Measurements from ENCODE around the gene ARHGAP26. TPM values are rescaled to one million over a fixed set of nuclear protein-coding genes. Genes with fewer than 3 reads are reported as not detected.

ARHGAP26 gene
- total RNA-seq, 3 donors from 2014 or later: 9.1 to 11.7 (median 9.7) TPM

DNA sequence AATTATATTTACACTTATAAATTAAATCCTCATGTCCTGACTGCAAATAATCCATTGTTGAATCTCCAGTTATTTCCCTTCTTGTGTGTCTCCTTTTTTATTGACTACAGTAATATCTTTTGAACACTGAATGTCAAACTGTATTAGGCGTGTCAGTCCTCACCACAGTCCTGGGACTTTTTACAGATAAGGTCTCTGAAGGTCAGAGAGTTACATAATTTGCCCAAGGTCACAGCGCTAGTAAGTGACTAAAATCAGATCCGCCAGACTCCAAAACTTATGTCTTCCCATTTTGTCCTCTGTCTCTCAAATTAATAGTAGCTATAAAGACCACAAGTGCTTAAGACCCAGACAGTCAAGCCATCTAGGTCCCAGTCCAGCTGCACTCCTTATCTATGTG lies 359.0 kb downstream of the ARHGAP26 start:
- DNase-seq (no peak), ATAC-seq (no peak)
- Mint-ChIP-seq H3K9me3 (no peaks in the 10 kb centered on the region), H3K4me1 (ENCODE audit: low read depth) (peaks cover 1% of the 10 kb centered on the region), H3K4me3 (no peak overlapping the region), H3K36me3 (ENCODE audit: insufficient read depth) (peaks cover 8% of the 10 kb centered on the region), H3K27me3 (ENCODE audit: low read depth) (no peaks in the 10 kb centered on the region)

- no peaks in the 10 kb centered on the region for H3K27me3 Mint-ChIP-seq (ENCODE audit: low read depth)
- no peak for ATAC-seq
These were observed 359.9 kb downstream of the ARHGAP26 start for GRCh38 chr5:143129910-143130612.

DNA sequence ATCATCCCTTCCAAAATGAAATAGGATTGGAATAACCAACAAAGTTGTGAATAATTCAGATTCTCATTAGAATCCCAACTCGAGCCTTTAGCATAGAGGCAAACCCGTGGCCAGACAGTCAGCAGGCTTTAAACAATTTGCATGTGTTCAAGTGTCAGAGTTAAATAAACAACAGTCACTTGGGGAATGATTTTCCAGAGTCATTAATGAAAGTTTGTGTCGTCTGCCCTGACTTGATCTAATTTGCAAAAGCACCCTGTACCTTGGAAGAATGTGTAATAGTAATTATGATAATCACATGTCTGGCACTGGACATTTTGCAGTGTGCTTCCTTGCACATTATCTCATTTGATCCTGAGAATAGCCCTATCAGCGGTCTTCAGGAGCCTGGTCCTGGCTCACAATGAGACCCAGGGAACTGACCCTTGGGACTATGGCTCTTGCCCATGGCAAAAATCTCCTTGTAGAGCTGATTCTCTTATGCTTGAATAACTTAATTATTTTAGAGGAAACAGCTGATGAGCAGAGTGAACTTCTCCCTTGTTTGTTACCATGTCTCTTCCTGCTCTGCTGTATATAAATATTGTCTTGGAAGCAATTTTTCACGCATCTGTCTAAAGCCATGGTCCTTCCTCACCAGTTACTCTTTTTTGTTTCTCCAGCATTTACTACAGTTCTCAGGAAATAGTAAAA lies 360.6 kb downstream of the ARHGAP26 start:
- no peak overlapping the region for H3K4me3 Mint-ChIP-seq
- no peaks in the 10 kb centered on the region for H3K4me1 Mint-ChIP-seq (ENCODE audit: low read depth)
- DNase-seq (no peak), ATAC-seq (no peak)
- no peaks in the 10 kb centered on the region for H3K9me3 Mint-ChIP-seq
- H3K27me3 Mint-ChIP-seq (ENCODE audit: low read depth): no peaks in the 10 kb centered on the region
- peaks cover 7% of the 10 kb centered on the region for H3K36me3 Mint-ChIP-seq (ENCODE audit: insufficient read depth)

More at GRCh38 chr5:143129910-143130612, 359.9 kb downstream of the ARHGAP26 start:
- H3K4me3 Mint-ChIP-seq: no peak overlapping the region
- H3K9me3 Mint-ChIP-seq: no peaks in the 10 kb centered on the region
- peaks cover 8% of the 10 kb centered on the region for H3K36me3 Mint-ChIP-seq (ENCODE audit: insufficient read depth)
- peaks cover 1% of the 10 kb centered on the region for H3K4me1 Mint-ChIP-seq (ENCODE audit: low read depth)
- DNase-seq: no peak

DNA sequence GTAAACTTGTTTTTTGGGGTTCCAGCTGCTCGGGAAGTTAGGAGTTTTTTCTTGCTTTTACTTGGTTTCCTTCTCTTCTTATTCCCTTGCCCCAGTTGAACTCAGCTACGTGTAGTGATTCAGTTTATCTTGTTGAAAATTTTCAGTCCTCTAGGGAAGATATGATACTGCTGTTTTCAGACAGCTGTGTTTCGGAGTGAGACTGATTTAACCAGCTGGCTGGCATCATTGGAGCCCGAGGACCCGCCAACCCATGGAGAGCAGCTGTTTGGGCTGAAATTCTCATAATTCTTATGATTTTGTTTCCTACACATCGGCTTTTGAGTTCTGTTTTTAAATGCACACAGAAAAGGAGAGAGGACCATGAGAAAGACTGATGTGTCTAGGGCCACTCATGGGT lies 361.8 kb downstream of the ARHGAP26 start:
- Mint-ChIP-seq H3K36me3 (ENCODE audit: insufficient read depth) (peaks cover 10% of the 10 kb centered on the region), H3K4me3 (no peak overlapping the region), H3K4me1 (ENCODE audit: low read depth) (no peaks in the 10 kb centered on the region), H3K9me3 (no peaks in the 10 kb centered on the region), H3K27me3 (ENCODE audit: low read depth) (no peaks in the 10 kb centered on the region)
- no peak for DNase-seq
- no peak for ATAC-seq

- Mint-ChIP-seq H3K27me3 (ENCODE audit: low read depth) (no peaks in the 10 kb centered on the region), H3K36me3 (ENCODE audit: insufficient read depth) (peaks cover 10% of the 10 kb centered on the region), H3K4me1 (ENCODE audit: low read depth) (no peaks in the 10 kb centered on the region), H3K4me3 (no peak overlapping the region), H3K9me3 (no peaks in the 10 kb centered on the region)
- no peak for DNase-seq
- ATAC-seq: no peak
These were observed 362.6 kb downstream of the ARHGAP26 start for GRCh38 chr5:143132739-143133138.

DNA sequence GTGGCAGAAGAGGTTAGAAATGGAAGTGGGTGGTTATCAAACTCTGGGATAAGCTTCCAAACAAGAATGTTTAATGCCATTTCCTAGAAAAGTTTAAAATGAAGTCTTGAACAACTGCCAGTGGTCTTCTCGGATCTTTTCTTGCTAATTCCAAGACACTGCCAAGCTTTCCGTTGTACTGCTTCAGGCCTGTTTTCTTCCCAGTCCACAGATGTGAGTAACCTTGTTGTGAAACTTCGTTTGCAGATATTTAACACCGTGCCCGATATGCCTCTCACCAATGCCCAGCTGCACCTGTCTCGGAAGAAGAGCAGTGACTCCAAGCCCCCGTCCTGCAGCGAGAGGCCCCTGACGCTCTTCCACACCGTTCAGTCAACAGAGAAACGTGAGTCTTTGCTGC lies 363.5 kb downstream of the ARHGAP26 start:
- H3K36me3 Mint-ChIP-seq (ENCODE audit: insufficient read depth): peaks cover 14% of the 10 kb centered on the region
- ATAC-seq (no peak), DNase-seq (no peak)
- H3K4me3 Mint-ChIP-seq: no peak overlapping the region
- H3K4me1 Mint-ChIP-seq (ENCODE audit: low read depth): no peaks in the 10 kb centered on the region
- H3K9me3 Mint-ChIP-seq: no peaks in the 10 kb centered on the region
- H3K27me3 Mint-ChIP-seq (ENCODE audit: low read depth): no peaks in the 10 kb centered on the region

GRCh38 chr5:143134269-143134668 lies 364.1 kb downstream of the ARHGAP26 start:
- DNase-seq: no peak
- Mint-ChIP-seq H3K4me1 (ENCODE audit: low read depth) (no peaks in the 10 kb centered on the region), H3K9me3 (no peaks in the 10 kb centered on the region), H3K36me3 (ENCODE audit: insufficient read depth) (peaks cover 14% of the 10 kb centered on the region), H3K27me3 (ENCODE audit: low read depth) (no peaks in the 10 kb centered on the region), H3K4me3 (no peak overlapping the region)
- ATAC-seq: no peak

DNA sequence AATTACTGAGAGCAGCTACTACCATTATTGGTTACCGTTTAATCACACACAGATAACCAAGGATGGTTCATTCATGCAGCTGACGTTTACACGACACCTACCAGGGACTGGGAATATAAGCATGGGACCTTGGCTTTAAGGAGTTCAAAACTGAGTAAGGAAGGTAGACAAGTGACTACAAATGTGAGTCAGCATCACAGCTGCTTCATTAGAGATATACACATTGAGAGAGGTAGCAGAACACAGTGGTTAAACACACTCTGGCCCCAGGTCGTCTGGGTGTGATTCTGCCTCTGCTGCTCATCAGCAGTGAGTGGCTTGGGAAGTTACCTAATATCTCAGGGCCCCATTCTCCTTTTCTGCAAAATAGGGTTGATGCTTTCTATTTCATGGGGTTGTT lies 364.7 kb downstream of the ARHGAP26 start:
- peak in 1 of 2 donors; percentile 18 for ATAC-seq

DNA sequence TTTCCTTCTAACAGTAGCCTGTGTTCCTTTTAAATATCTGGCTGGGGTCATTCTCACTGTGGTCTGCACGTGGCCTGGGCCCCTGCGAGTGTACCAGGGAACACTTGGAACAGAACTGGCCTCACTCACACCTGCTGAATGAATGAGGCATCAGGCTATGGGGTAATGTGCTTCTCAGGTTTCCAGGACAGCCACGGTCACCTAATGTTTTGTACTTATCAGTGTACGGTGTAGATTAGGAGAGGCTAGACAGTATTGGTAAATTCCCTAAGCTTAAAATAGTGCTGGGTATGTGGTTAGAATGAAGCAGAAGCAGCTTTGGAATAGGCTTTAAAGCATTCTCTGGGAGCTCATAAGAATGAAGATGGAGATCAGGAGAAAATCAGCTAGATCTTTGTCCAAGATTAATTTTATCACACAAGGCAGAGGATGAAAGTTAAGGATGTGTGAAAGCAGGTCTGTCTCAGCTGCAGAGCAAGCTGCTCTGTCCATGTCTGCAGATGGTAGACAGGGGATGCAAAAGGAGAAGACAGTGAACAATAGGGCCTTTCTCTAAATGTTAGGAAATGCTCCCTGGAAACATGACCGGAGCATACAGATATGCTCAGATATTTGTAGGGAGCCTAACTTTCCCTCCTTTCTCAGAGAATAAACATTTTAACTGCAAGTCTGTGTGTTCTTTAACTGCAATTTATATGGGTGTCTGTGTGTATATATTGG lies 365.8 kb downstream of the ARHGAP26 start:
- DNase-seq (no peak), ATAC-seq (no peak)
- Mint-ChIP-seq H3K36me3 (ENCODE audit: insufficient read depth) (peaks cover 15% of the 10 kb centered on the region), H3K4me1 (ENCODE audit: low read depth) (no peaks in the 10 kb centered on the region), H3K4me3 (no peak overlapping the region), H3K27me3 (ENCODE audit: low read depth) (no peaks in the 10 kb centered on the region), H3K9me3 (no peaks in the 10 kb centered on the region)

More for the DNA sequence above, 364.7 kb downstream of the ARHGAP26 start:
- no peaks in the 10 kb centered on the region for H3K27me3 Mint-ChIP-seq (ENCODE audit: low read depth)
- peaks cover 14% of the 10 kb centered on the region for H3K36me3 Mint-ChIP-seq (ENCODE audit: insufficient read depth)
- H3K4me1 Mint-ChIP-seq (ENCODE audit: low read depth): no peaks in the 10 kb centered on the region
- DNase-seq: no peak
- H3K4me3 Mint-ChIP-seq: no peak overlapping the region
- H3K9me3 Mint-ChIP-seq: no peaks in the 10 kb centered on the region

DNA sequence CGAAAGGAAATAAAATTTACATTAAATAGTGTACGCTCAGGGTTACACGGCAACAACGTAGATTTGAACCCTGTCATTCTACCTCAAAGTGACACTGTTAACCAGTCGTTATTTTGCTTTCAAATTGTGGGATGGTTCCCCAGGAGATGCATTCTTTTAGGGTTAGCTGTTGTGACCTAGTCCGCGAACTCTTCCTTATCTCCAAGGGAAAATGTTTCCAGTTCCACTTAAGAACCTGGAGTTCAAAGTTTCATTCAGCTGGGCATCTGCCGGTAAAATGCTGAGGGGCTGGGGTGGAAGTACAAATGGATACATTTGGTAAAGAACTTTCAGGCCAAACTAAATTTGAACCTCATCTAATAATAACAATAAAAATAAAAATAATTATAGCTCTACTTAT lies 368.7 kb downstream of the ARHGAP26 start:
- H3K27me3 Mint-ChIP-seq (ENCODE audit: low read depth): no peaks in the 10 kb centered on the region
- peaks cover 16% of the 10 kb centered on the region for H3K36me3 Mint-ChIP-seq (ENCODE audit: insufficient read depth)
- no peaks in the 10 kb centered on the region for H3K9me3 Mint-ChIP-seq
- no peaks in the 10 kb centered on the region for H3K4me1 Mint-ChIP-seq (ENCODE audit: low read depth)
- ATAC-seq (no peak), DNase-seq (no peak)
- H3K4me3 Mint-ChIP-seq: no peak overlapping the region

DNA sequence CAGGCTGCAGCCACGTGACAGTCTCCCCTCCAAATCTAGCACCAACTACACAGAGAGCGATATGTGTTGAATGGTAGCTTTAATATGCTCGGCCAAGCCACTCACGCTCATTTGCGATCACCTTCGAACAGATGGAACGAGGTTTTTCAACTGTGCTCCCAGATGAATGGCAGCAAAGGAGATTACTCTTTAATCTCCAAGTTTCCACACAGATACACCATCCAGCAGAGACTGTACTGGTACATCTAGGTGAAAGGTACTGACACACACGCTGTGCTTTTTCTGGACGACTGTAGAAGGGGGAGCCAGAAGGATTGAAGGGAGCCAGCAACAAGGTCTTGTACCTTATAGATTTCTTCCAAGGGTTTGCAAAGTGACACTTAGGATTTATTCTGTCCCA lies 369.4 kb downstream of the ARHGAP26 start:
- H3K9me3 Mint-ChIP-seq: no peaks in the 10 kb centered on the region
- DNase-seq (no peak), ATAC-seq (no peak)
- H3K4me3 Mint-ChIP-seq: no peak overlapping the region
- no peaks in the 10 kb centered on the region for H3K4me1 Mint-ChIP-seq (ENCODE audit: low read depth)
- H3K36me3 Mint-ChIP-seq (ENCODE audit: insufficient read depth): peaks cover 10% of the 10 kb centered on the region
- no peaks in the 10 kb centered on the region for H3K27me3 Mint-ChIP-seq (ENCODE audit: low read depth)

DNA sequence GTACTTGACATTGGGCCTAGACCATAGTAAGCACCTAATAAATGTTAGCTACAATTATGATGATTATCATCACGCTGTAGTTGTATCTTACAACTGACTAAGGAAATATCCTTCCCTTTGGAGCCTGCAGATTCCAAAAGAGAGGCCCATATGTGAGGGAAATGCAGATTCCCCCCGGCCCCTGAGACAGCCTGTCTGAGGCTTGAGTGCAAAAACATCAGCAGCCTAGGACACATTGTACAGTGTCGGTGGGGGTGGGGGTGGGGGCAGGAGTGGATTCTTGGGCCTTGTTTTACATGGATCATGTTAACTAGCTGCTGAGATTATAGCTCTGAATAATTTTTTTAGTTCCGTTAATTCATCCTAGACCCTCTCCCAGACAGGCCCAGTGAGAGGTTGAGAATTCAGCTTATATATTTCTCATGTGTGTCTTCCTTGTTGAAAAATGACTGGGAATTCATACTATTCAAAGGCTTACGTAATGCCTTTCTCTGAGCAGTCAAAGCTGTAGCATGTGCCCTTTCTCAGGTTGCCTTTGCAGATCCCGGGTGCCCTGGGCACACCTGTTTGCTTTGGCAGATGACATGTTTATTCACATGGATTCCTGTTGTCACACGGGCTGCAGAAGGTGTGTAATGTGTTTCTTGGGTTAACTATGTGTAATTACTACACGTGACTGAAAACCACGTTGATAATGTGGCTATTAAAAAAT lies 370.5 kb downstream of the ARHGAP26 start:
- Mint-ChIP-seq H3K27me3 (ENCODE audit: low read depth) (no peaks in the 10 kb centered on the region), H3K4me1 (ENCODE audit: low read depth) (peaks cover 4% of the 10 kb centered on the region), H3K36me3 (ENCODE audit: insufficient read depth) (peaks cover 10% of the 10 kb centered on the region), H3K4me3 (no peak overlapping the region), H3K9me3 (no peaks in the 10 kb centered on the region)
- ATAC-seq (no peak), DNase-seq (no peak)

GRCh38 chr5:143141652-143142051 lies 371.5 kb downstream of the ARHGAP26 start:
- H3K36me3 Mint-ChIP-seq (ENCODE audit: insufficient read depth): peaks cover 7% of the 10 kb centered on the region
- H3K9me3 Mint-ChIP-seq: no peaks in the 10 kb centered on the region
- H3K27me3 Mint-ChIP-seq (ENCODE audit: low read depth): no peaks in the 10 kb centered on the region
- no peak for ATAC-seq
- H3K4me3 Mint-ChIP-seq: no peak overlapping the region
- no peak for DNase-seq
- H3K4me1 Mint-ChIP-seq (ENCODE audit: low read depth): peaks cover 5% of the 10 kb centered on the region
